Lower lobe of right lung (tissue), 2 donors: ENCODE data around the gene PBX1. TPM values are rescaled to one million over a fixed set of nuclear protein-coding genes. Genes with fewer than 3 reads are reported as not detected.

Source experiments
- ATAC-seq, 2 donors: fragments of 200-7000 bp; cut with Tn5 transposase; one replicate each; pipeline ENCODE4 v1.9.1; 2020 to 2022; ENCODE audit warnings: mild to moderate bottlenecking in 2 of 2, moderate library complexity in 2 of 2
- DNase-seq: peaks from one replicate; pipeline ENCODE4 v3.0.0-alpha.2; 2020
- H3K27ac ChIP-seq: fragments of 200-600 bp; one replicate; pipeline ENCODE4 v1.8.0; 2022
- H3K27me3 ChIP-seq: fragments of 200-600 bp; one replicate; pipeline ENCODE4 v1.8.0; 2022; ENCODE audit warnings: low read depth
- H3K36me3 ChIP-seq: fragments of 200-600 bp; one replicate; pipeline ENCODE4 v1.8.0; 2022; ENCODE audit warnings: mild to moderate bottlenecking
- H3K4me1 ChIP-seq: fragments of 200-600 bp; one replicate; pipeline ENCODE4 v1.8.0; 2022
- H3K4me3 ChIP-seq: fragments of 200-600 bp; one replicate; pipeline ENCODE4 v1.8.0; 2022; ENCODE audit warnings: mild to moderate bottlenecking
- H3K9me3 ChIP-seq: fragments of 200-600 bp; one replicate; pipeline ENCODE4 v1.8.0; 2022
- intact Hi-C: fragments of 100-400 bp; cut with DNase I; formaldehyde crosslinking; loops from one replicate; pipeline ENCODE4 v1.11.0; 2022
- total RNA-seq: library from RNA; stranded (reverse); fragmentation: NEBNext Ultra II Directional; extraction: Animal tissue kit (Norgen Biotek cat#: 25700); gene quantifications from one replicate; pipeline ENCODE4 v1.2.1, GENCODE V29; 2021
- TF ChIP-seq, protein P1 (sequence below): fragments of 200-600 bp; IDR thresholded peaks from one replicate; pipeline ENCODE4 v1.8.0; 2022; ENCODE audit warnings: antibody characterized with exemption, mild to moderate bottlenecking
- donor health status: DM: no; HTN: yes; CAD: no; lungs with severe emphysema.

PBX1 gene
- total RNA-seq, 1 donor from 2014 or later = 58.1 TPM

DNA sequence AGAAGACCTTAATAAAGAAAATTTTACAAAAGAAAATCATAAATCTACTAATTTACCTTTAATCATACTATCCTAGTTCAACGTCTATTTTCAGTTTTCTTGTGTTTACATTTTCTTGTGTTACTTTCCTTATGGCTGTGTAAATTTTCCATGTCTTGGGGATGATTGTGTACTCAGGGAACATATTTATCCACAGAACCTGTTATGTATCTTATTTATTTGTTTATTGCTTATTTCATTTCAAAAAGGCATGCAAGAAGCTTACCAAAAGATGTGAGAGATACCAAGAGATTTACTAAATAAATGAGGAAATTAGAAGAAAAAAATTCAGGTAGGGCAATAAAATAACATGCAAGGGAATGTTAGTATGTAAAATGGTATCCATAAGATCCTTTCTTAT is 22.8 kb downstream of the PBX1 start:
- no peak for ATAC-seq
- intact Hi-C loops = no loop called here

DNA sequence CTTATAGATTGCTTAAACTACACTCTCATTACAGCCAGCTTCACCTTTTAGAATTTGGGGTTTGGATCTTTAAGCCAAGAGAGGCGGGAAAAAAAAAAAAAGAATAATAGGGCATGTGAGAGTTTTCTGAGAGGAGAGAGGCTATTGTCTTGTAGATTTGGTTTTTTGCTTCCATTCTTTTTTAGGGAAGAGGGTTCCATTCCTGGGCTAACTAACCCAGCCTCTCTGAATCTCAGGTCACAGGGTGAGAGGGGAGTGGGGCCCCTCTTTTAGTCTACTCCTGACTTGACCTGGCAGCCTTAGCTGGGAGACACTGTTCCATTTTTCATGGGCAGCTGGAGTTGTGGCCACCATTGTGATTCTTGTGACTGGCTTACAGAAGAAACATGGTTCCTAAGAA is 24.2 kb downstream of the PBX1 start:
- H3K27me3 ChIP-seq = no peaks in the 10 kb centered on the region
- DNase-seq = no peak
- no peak overlapping the region for H3K4me3 ChIP-seq
- peaks cover 22% of the 10 kb centered on the region for H3K4me1 ChIP-seq
- H3K9me3 ChIP-seq = no peaks in the 10 kb centered on the region
- no peaks in the 10 kb centered on the region for H3K36me3 ChIP-seq
- intact Hi-C loops = no loop called here
- TF ChIP-seq, protein P1, sequence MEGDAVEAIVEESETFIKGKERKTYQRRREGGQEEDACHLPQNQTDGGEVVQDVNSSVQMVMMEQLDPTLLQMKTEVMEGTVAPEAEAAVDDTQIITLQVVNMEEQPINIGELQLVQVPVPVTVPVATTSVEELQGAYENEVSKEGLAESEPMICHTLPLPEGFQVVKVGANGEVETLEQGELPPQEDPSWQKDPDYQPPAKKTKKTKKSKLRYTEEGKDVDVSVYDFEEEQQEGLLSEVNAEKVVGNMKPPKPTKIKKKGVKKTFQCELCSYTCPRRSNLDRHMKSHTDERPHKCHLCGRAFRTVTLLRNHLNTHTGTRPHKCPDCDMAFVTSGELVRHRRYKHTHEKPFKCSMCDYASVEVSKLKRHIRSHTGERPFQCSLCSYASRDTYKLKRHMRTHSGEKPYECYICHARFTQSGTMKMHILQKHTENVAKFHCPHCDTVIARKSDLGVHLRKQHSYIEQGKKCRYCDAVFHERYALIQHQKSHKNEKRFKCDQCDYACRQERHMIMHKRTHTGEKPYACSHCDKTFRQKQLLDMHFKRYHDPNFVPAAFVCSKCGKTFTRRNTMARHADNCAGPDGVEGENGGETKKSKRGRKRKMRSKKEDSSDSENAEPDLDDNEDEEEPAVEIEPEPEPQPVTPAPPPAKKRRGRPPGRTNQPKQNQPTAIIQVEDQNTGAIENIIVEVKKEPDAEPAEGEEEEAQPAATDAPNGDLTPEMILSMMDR = no peak
- ATAC-seq = no peak
- H3K27ac ChIP-seq = no peak overlapping the region

More for the DNA sequence above, 22.8 kb downstream of the PBX1 start:
- Histone ChIP-seq H3K27ac (no peak overlapping the region), H3K27me3 (no peaks in the 10 kb centered on the region), H3K9me3 (no peaks in the 10 kb centered on the region), H3K4me3 (no peak overlapping the region), H3K36me3 (no peaks in the 10 kb centered on the region), H3K4me1 (peaks cover 9% of the 10 kb centered on the region)
- TF ChIP-seq, protein P1 = no peak
- DNase-seq = no peak

DNA sequence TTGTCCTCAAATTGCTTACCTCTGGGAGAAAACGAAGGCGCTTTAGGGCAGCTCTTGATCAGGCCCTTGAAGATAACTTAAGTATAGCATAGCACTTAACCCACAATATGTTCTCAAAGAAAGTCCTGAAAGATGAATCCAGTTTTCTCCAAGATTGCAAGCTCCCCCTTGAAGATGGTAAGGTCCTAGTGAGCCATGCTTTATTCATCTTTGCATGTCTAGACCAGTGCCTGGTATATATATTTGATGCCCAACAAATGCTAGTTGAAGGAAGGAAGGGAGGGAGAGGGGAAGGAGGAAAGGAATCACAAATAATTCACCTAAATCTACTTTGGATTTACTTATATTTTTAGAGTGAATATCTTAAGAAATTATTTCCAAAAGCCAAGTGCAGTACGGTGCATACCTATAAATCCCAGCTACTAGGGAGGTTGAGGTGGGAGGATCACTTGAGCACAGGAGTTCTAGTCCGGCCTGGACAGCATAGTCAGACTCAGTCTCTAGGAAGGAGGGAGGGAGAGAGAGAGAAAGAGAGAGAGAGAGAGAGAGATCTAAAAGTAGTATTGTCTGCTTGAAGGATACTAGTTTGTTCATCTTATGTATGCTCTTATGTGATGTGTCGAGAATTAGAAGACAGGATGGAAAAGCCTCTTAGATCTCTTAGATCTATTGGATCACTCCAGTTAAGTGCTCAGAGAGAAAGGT is 25.0 kb downstream of the PBX1 start:
- Histone ChIP-seq H3K4me3 (no peak overlapping the region), H3K27ac (no peak overlapping the region), H3K27me3 (no peaks in the 10 kb centered on the region), H3K9me3 (no peaks in the 10 kb centered on the region), H3K36me3 (no peaks in the 10 kb centered on the region), H3K4me1 (peaks cover 23% of the 10 kb centered on the region)
- TF ChIP-seq, protein P1 = no peak
- ATAC-seq (no peak), DNase-seq (no peak)
- intact Hi-C loops = no loop called here

DNA sequence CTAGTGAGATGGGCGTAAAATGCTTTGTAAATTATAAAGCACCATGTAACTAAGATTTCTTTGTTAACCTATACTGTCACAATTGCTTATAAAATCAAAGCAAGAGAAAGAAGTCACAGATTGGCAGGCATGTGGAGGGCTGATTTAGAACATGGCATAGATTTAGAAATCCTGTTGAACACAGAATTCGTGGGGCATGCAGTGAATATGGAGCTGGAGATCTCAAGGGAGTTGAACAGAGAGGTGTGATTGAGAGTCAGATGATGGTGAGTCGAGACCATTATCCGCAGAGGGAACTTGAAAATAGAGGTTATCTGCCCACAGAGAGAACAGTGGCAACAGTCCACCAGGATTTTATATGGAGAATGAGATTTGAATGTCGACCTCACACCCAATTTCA is 27.6 kb downstream of the PBX1 start:
- TF ChIP-seq, protein P1 = no peak
- ATAC-seq (no peak), DNase-seq (no peak)
- no peak overlapping the region for H3K4me3 ChIP-seq
- H3K9me3 ChIP-seq = no peaks in the 10 kb centered on the region
- no peaks in the 10 kb centered on the region for H3K36me3 ChIP-seq
- H3K27ac ChIP-seq = no peak overlapping the region
- peaks cover 37% of the 10 kb centered on the region for H3K4me1 ChIP-seq
- no peaks in the 10 kb centered on the region for H3K27me3 ChIP-seq
- intact Hi-C loops = no loop called here

DNA sequence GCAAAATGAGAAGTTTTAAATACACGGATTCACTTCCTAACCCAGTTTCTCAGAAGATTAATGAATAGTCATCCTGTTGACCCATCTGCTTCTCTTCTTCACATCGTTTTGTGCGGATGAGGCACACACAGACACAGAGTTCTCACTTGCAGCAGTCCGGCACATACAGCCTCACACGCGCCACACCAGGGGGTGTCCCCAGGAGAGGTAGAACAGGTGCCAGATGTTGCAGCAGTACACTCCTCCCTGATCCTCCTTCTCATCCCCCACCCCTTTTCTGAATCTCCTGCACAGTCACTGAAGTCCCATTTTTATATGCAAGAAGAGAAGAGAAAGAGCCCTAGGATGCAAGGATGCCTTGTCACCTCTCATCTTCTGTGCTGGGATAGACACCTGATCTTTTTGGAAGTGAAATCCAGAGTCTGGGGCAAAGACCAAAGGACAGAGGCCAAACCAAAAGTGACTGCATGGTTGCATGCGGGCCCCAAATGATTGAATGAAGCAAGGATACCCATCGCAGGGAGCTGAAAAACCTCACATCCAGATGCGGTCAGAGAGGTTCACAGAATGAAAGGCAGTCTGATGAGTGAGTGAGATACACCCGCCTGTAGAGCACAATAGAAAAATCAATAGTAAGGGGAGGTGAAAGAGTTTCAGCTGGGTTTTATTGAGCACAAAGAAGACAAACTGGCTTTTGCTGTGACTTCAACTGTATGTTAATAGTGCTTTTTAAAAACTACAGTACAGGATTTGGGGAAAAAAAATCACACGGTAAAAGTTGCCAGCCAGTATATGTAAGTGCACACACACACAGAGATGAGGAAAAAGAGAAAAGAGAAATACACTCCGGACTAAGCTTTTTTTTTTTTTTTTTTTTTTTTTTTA is 28.9 kb downstream of the PBX1 start:
- no peaks in the 10 kb centered on the region for H3K36me3 ChIP-seq
- ATAC-seq (no peak), DNase-seq (no peak)
- H3K27me3 ChIP-seq = no peaks in the 10 kb centered on the region
- no peaks in the 10 kb centered on the region for H3K9me3 ChIP-seq
- H3K4me3 ChIP-seq = no peak overlapping the region
- peak overlapping the region; percentile 36 for H3K27ac ChIP-seq
- TF ChIP-seq, protein P1 = no peak
- peaks cover 44% of the 10 kb centered on the region for H3K4me1 ChIP-seq
- intact Hi-C loops = no loop called here
